GM19043 (cell line): ENCODE measurements around the gene RPGRIP1.
"Not testable (repeated sequence)": the region's sequence is repeated elsewhere in the genome, so short reads cannot be mapped to it uniquely, and the experiment has no call there.

ENCODE experiments used
- ATAC-seq: cut with Tn5 transposase; IDR thresholded peaks from one replicate; pipeline ENCODE4 v1.9.1; 2021; ENCODE audit warnings: low read depth; ENCODE audit not compliant: unreplicated experiment

The RPGRIP1 gene

GRCh38 chr14:21258005-21258888, 21.6 kb upstream of the RPGRIP1 start:
- no peak for ATAC-seq

GRCh38 chr14:21258889-21259787, 20.7 kb upstream of the RPGRIP1 start:
- no peak for ATAC-seq

- ATAC-seq: no peak
Measured at GRCh38 chr14:21261824-21262223, 18.1 kb upstream of the RPGRIP1 start.

- ATAC-seq: no peak
Measured at GRCh38 chr14:21262410-21262809, 17.5 kb upstream of the RPGRIP1 start.

GRCh38 chr14:21263284-21264024, 16.4 kb upstream of the RPGRIP1 start:
- ATAC-seq: no peak

GRCh38 chr14:21264025-21264801, 15.7 kb upstream of the RPGRIP1 start:
- ATAC-seq: peak; percentile 72

GRCh38 chr14:21267431-21267845, 12.4 kb upstream of the RPGRIP1 start:
- ATAC-seq: no peak

GRCh38 chr14:21267886-21268616, 11.8 kb upstream of the RPGRIP1 start:
- no peak for ATAC-seq

- no peak for ATAC-seq
Measured at GRCh38 chr14:21268617-21269251, 11.1 kb upstream of the RPGRIP1 start.

GRCh38 chr14:21269252-21270046, 10.4 kb upstream of the RPGRIP1 start, which contains the start of gene HNRNPC:
TSS of gene HNRNPC (minus strand) at chr14:21269442. CDS start at chr14:21234193, 35,249 bp downstream.
- peak; percentile 90 for ATAC-seq

- not testable (repeated sequence) for ATAC-seq
Measured at GRCh38 chr14:21272661-21273060, 7.2 kb upstream of the RPGRIP1 start.

GRCh38 chr14:21275261-21275858, 4.5 kb upstream of the RPGRIP1 start:
- ATAC-seq: no peak

- no peak for ATAC-seq
Measured at GRCh38 chr14:21278632-21279031, 1.3 kb upstream of the RPGRIP1 start.

GRCh38 chr14:21281917-21282316, 2.0 kb downstream of the RPGRIP1 start:
- ATAC-seq: not testable (repeated sequence)

GRCh38 chr14:21286516-21286915, 6.6 kb downstream of the RPGRIP1 start:
- ATAC-seq: not testable (repeated sequence)

- no peak for ATAC-seq
Measured at GRCh38 chr14:21287168-21287567, 7.3 kb downstream of the RPGRIP1 start.

- ATAC-seq: not testable (repeated sequence)
Measured at GRCh38 chr14:21294026-21294425, 14.1 kb downstream of the RPGRIP1 start.
